ENCODE data around the gene KCNH6.
A peak's percentile ranks its signal among the peaks of the same experiment; 100 is the strongest.

KCNH6 gene

DNA sequence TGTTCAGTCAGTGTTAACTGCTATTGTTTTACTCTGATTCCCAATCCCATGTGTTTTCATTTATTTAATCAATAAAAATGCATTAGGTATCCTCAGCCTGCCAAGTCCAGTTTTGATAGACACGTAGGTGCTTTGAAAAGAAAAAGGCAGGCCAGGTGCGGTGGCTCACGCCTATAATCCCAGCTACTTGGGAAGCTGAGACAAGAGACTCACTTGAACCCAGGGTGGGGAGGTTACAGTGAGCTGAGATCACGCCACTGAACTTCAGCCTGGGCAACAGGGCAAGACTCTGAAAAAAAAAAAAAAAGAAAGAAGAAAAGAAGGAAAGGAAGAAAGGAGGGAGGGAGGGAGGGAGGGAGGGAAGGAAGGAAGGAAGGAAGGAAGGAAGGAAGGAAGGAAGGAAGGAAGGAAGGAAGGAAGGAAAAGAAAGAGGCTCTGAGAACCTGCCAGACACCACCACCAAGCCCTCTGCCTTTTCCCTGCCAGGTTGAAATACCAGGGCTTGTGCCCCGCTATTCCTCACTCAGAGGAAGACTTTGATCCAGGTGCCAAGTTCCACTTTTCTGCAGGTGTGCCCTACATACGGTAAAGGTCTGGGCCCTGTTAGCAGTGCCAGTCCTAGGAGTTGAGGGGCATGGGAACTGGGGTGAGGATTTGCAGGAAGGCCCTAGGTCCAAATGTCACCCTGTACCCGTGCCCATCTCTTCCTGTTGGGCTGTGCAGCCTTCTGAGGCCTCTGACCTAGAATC, 10.1 kb upstream of the KCNH6 start:
- DNase-seq (ENCODE audit: low spot score), result no peak

DNA sequence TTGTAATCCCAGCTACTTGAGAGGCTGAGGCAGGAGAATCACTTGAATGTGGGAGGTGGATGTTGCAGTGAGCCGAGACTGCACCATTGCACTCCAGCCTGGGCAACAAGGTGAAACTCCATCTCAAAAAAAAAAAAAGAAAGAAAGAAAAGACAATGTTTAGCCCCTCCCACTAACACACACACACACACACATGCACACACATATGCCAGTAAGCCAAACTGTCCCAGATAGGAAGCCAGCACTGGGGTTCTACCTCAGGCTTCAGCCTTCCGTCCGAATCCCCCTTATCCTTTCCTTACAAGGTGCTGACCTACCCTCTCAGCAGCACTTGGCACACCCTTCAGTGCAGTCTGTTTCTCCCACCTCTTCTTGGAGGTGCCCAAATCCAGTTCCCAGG, 8.7 kb upstream of the KCNH6 start:
- no peak for DNase-seq (ENCODE audit: low spot score)

DNA sequence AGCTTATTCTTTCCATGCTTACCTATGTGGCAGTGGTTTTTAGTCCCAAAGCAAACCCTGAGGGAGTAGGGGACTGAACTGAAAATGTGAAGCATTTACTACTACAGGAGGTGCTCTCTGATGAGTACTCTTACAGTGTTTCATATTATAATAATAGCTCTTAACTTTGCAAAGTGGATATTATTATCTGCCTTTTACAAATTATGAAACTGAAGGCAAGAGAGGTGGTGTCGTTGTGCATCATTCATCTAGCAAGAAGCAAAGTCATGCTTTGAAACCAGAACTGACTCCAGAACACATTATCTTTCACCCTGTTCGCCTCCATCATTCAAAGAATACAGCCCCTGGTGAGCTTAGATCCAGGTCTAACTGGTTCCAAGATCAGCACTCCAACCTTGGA, 8.2 kb upstream of the KCNH6 start:
- DNase-seq (ENCODE audit: low spot score), result no peak

DNA sequence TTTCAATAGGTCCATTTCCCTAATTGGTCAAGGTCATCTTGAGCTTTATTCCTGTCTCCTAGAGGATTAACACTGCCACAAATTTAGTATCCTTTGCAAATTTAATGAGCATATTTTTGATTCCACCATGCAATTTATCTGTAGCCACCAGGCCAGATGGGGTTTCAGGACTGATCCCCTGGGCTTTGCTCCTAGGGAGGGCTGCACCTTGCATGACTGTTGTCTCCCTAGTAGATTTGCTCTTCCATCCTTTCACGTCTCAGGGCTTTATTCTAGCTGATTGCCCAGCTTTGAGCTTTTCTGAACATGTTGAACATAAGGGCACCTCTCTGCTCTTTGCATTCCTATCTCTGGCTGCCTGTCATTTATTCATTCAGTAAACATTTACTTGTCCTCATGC, 7.7 kb upstream of the KCNH6 start:
- DNase-seq (ENCODE audit: low spot score), result no peak

DNA sequence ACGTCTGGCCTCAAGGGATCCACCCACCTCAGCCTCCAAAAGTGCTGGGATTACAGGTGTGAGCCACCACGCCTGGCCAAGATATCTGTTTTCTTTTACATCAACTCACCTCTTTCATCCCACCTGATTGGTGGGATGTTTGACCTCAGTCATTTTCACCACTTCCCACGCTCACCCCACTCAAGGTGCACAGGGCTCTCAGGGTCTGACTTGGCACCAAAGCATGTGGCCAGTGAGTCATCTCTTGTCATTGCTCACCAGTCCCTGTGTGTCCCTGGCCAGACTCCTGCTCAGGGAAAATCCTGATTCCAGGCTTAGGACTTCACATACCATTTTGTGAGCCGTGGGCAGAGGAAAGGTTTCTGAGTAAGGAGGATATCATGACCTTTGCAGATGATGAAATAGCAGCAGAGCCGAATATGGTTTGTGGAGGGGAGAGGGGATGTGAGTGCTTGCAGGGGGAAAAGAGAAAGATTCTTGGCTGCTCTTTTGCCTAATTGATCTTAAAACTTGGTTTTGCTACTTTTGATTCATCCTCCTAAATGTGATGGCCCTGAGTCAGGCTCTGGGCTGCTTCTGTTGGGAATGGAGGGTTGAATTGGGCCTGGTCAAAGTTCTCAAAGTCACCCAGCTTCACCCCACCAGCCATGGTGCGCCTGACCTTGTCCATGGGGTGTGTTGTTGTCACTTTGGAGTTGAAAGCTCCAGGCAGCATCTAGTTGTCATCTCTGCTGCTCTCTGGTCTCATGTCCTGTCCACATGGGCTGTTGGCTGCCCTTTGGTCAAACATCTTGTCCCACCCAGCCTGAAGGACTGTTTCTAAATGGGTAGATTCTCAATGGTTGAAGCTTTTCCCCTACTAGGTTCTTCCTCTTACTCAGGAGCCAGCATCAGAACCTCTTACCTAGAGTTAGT, 6.0 kb upstream of the KCNH6 start:
- peak; percentile 21 for DNase-seq (ENCODE audit: low spot score)

DNA sequence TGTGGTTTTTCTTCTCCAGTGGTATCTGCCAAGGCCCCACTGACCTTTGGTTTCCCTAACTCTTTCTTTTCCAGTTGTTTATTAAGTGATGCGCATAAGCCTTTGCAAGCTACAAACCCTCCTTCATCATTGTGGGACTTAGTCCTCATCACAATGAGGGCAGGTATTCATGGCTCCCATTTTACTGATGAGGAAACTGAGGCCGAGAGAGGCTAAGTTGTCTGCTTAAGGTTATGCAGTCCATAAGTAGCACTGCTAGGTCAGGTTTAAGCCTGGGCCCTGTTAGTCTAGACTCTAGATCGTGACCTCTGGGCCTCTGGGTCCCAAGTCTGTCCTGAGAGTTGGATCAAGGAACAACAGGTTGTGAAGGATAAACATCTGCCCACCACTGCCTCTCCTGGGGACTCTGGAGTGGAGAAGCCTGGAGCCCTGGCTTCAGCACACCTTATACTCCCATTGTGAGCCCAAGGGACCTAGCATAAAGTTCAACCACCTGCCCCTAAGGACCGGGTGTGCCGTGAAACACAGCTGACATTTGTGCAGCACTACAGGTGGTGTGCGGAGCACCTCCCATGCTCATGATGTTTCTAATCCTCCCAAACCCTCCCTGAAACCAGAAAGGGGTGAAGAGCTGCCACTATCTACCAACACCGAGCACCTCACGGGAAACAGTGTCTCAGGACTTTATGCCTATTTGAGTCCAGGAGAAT, 5.2 kb upstream of the KCNH6 start:
- DNase-seq (ENCODE audit: low spot score), result no peak

DNA sequence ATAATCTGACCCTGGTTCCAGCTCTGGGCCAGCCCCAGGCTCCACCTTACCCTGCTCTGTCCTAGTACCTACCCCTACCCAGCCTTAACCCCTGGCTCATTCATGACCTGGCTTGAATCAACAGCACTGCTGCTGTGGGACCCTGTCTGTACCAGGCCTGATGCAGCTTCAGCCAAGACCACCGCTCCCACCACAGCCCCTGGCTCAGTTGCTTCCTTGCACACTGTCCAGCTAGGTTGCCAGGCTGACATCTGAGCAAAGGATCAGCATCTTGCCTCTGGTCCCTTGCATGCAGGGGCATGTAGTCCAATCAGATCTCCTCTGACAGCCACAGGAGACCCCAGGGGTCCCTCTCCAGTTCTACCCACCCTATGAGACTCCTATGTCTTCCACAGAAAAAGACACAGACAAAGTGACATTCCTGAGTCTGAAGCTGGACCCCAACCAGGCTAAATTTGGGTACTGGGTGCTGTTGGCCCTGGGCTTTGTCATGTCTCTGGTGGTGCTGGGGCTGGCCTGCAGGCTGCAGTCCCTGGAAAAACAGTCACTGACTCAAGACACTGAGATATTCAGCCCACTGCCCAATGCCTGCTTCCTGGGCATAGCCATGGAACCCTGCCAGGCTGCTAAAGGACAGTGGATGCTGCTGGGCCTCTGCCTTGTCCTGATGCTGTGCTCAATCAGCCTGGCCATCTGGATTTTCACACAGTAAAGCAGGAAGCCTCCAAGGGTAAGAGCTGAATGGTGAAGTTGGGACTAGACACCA, 3.9 kb upstream of the KCNH6 start:
- no peak for DNase-seq (ENCODE audit: low spot score)

DNA sequence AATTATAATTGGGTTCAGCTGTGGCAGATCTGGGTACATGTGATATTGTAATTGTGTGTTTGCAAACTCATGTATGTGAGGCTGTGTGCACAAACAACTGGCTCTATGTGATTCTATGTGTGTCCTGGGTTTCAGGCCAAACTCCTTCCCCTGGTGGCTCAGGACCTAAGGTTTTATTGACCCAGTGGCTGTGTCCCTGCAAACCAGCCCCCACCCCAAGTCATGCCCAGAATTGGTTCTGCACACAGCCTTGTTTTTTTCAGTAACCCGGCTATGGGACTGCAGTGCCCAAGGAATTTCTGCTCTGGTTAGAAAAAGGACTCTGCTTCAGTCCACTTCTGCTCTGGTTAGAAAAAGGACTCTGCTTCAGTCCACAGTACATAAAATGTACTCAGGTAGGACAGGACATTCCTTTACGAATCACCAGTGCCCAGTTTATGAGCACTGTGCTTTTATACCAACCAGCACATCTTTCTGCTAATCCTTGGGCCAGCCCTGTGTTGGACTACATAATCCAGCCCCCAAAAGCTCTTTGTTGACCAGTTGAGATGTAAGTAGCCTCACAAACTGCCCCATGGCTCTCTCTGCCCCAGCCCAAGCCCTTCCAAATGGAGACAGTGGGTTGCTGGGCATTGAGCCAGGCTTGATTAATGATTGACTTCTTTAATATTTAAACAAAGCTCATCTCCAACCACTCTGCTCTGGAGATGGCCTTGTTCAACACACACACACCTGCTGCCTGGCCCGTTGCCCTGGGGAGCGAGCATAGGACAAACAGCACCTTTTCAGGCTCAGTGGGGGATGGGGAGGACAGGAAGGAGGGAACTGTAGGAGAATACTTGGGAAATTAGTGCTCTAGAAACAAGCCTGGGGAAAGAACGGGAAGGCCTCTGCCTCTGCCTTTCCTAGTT, 2.9 kb upstream of the KCNH6 start:
- DNase-seq (ENCODE audit: low spot score), result no peak

DNA sequence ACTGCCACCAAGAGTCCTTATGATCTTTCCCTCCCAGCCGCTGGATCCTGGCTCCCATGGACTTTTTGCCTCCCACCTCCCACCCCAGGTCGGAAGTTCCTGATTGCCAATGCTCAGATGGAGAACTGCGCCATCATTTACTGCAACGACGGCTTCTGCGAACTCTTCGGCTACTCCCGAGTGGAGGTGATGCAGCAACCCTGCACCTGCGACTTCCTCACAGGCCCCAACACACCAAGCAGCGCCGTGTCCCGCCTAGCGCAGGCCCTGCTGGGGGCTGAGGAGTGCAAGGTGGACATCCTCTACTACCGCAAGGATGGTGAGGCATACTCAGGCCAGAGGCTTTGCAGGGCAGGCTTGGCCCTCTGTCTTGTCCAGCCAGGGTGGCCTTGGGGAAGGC, 893 bp downstream of the KCNH6 start:
- no peak for DNase-seq (ENCODE audit: low spot score)

DNA sequence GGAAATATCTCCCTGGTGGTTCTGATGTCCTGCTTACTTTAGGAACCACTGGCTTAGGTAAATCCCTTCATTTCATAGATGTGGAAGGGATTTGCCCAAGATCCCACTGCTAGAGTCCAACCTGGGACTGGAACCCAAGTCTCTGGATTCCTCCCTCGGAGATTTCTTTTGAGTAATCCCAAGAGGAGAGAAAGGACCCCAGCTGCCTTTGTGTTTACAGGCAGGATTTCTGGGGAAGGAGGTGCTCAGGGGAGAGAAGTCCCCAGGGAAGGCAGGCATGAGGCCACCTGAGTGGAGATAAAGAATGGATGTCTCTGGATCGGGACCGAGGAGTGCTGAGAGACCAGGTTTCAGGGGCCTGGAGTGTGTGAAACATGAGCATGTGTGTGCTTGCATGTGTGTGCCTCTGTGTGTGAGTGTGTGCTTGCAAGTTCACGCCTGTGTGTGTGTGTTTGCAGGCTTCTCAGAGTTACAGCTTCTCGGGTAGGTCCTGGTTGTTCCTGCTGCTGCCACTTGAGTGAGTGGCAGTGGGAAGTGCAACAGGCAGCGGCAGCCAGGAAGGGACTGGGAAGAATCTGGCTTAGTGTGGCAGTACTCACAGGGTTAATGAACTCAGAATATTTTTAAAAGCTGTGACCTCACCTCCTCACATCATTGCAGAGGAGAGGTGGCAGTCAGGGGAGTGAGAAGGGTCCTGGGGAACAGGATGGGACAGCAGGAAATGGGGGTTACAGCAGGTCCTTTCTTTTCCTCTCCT, 2.2 kb downstream of the KCNH6 start:
- no peak for DNase-seq (ENCODE audit: low spot score)

DNA sequence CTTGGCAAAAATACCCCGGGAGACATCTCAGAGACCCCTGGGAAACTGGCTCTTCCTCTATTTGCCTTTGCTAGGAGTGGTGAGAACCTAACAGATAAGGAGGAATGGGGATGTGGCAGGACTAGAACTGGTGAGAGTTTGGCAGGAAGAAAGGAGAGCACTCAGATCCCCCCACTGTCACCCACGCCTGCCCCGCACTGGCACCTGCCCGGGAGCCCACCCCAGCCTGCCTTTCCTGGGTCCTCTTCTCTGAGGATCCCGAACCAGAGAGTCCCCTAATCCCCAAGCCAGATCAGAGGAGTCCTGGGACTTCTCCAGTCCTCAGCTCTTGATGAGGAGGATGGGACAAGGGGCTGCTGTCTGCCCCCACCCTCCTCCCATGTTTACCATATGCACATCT, 3.7 kb downstream of the KCNH6 start:
- no peak for DNase-seq (ENCODE audit: low spot score)

DNA sequence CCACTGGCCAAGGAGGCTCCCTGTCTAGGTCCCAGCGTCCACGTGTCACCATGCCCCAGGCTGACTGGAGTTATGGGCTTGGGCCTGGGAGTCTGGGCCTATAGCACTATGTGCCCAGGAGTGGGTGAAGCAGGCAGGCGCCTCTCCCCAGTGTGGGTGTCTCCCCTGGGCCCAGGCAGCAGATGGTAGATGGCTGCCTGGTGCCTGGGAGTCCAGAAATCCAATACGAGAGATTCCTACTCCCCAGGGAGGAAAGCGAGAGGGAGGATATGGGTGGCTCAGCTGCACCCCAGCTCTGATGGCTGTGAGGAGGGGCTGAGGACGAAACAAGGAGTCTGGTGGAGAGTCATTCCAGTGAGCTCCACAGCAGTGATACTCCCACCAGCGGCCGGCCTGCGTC, 5.0 kb downstream of the KCNH6 start:
- DNase-seq (ENCODE audit: low spot score), result no peak

DNA sequence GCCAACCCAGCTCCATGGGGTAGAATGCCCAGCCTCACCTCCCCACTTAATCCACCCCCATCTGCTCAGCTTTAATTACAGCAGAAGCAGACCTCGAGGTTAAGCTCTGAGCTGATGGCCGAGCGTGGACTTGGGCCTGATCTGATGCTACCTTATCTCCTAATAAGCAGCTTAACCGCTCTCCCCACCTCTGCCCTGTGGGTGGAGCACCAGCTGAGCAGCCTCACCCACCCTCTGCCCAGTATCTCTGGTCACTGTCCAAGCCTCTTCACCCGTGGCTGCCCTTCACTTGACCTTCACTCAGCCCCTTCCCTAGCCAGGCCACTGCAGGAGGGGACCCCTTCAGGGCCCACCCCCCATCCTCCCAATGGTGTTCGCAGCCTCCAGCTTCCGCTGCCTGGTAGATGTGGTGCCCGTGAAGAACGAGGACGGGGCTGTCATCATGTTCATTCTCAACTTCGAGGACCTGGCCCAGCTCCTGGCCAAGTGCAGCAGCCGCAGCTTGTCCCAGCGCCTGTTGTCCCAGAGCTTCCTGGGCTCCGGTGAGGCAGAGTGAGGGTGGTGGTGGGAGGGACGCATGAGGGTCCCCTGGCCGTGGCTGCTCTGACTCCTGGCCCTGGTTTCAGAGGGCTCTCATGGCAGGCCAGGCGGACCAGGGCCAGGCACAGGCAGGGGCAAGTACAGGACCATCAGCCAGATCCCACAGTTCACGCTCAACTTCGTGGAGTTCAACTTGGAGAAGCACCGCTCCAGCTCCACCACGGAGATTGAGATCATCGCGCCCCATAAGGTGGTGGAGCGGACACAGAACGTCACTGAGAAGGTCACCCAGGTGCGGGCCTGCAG, 6.8 kb downstream of the KCNH6 start:
- no peak for DNase-seq (ENCODE audit: low spot score)

DNA sequence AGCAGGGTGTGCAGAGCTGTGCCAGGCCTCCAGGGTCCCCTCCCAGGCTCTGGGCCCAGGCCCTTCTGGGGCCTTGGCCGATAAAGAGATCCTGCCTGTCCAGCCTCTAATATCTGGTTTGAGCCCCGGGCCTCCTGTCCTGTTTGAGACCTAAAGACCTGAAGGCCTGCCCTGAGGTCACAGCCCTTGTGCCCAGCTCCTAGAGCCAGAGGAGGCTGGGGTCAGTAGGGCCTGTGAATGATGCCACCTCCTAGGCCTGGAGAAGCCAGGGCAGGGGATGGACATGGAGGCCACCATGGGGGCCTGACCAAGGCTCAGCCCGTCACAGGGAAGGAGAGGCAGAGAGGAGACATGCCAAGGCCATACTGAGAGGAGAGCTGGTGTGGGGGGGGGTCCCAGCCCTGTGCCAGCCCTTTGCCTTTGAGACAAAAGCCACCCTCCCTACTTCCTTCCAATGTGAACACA, 7.4 kb downstream of the KCNH6 start:
- DNase-seq (ENCODE audit: low spot score), result no peak

DNA sequence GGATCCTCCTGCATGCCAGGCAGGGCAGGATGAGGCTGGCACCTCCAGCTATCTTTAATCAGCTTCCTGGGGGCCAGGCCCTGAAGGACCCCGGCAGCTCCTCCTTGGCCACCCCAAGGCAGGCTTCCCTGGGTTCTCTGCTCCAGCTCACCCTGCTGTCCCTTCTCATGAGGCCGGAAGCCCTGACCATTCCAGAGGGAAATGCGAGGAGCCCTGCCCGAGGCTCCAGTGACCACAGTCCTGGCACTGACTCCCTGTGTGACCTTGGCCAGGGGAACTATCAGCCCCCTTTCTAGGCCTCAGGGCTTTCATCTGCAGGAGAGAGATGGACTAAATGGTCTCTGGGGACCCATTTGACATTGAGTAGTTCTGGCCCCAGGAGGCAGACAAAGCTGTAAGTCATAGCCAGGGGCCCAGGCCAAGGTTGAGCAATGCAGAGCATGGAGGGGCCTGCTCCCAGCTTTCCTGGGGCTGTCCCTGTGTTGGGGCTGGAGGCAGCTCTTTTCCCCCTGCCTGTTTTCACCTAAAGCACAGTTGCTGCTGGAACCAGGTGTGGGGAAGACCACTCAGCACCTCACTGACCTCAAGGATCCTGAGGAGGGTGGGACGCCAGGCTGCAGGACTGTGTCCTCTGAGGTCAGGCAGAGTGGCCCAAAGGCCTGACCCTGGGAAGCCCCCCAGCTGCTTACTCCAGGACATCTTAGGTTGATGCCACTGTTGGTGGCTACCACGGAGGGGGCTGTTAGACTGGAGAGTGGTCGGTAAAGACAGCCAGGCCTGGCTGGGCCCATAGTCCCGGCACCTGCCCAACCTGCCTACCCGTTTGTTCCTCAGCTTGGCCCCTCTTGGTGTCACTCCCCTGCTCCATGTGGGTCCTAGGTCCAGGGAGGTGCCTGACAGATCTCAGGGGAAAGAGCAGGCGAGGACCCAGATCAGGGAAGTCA, 8.1 kb downstream of the KCNH6 start:
- DNase-seq (ENCODE audit: low spot score), result no peak

DNA sequence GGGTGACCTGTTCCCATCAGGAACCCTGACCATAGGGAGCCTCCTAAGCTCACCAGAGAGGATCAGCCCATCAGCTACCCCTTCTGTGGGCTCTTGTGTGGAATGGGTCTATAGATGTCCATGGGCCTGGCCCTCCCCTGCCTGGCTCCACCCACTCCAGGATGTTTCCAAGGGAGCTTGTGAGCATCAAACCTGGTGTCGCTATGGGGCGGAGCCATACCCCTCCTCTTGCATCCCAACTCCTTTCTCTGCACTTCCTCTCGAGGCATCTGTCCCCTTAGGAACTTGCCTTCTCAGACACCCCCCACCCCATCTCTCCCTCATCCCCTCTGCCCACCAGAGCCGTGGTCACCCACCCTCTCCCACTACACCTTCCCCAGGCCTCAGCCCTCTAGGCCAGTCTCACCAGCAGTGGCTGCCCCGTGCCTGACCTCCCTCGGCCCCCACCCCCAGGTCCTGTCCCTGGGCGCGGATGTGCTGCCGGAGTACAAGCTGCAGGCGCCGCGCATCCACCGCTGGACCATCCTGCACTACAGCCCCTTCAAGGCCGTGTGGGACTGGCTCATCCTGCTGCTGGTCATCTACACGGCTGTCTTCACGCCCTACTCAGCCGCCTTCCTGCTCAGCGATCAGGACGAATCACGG, 10.4 kb downstream of the KCNH6 start:
- no peak for DNase-seq (ENCODE audit: low spot score)

DNA sequence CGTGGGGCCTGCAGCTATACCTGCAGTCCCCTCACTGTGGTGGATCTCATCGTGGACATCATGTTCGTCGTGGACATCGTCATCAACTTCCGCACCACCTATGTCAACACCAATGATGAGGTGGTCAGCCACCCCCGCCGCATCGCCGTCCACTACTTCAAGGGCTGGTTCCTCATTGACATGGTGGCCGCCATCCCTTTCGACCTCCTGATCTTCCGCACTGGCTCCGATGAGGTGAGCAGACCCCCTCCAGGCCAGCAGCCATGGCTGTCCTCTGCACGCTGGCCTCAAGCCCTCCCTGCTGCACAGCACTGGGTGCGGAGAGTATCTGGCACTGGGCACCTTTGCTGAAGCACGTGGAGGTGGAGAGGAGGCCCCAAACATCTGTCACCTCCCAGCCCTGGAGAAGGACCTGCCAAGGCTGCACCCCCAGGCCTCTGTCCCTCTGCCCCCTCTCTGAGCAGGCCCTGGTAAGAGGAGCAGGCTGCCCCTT, 11.0 kb downstream of the KCNH6 start:
- no peak for DNase-seq (ENCODE audit: low spot score)

Measured in COLO829 (cell line).